ENCODE measurements around the gene METRNL.

Gene METRNL

DNA sequence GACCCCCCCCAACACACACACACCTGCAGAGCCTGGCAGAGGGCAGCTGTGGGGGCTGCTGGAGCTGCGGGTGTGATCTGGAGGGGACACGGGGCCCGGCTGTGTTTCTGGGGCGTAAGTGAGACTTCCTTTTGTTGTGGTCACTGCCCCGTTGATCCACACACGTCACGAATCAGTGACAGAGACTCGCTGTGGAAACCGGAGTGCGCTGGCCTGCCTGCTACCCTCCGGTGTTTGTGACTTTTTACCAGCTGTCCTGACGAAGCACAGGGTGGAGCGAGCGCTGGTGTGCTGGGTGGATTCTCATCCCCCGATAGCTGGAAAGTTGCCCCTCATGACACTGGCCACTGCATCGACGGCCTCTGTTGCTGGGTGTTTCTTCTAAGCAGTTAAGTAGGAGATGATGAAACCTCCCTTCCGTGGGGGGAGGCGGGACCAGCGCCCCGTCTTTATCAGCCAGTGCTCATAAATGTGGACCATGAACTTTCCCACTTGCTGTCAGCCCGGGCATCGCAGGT, 2.3 kb downstream of the METRNL start:
- DNase-seq: peak; percentile 49

DNA sequence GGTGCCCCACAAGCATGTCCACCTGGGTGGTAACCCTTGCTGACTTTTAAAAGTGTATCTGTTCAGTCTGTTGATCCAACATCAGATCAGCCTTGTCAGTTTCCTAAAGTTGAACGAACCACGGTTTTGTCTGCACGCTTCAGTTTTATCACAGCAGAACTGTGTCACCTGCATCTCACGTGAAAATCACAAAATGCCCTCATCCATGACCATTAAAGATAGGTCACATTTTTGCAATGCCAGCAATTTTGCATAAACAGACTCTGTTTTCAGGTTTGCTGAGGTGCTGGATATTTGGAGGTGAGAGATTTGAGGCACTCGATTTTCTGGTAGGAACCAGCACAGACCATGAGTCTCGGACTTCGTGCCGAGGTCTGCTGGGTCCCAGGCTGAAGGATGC, 3.0 kb downstream of the METRNL start:
- DNase-seq: no peak

DNA sequence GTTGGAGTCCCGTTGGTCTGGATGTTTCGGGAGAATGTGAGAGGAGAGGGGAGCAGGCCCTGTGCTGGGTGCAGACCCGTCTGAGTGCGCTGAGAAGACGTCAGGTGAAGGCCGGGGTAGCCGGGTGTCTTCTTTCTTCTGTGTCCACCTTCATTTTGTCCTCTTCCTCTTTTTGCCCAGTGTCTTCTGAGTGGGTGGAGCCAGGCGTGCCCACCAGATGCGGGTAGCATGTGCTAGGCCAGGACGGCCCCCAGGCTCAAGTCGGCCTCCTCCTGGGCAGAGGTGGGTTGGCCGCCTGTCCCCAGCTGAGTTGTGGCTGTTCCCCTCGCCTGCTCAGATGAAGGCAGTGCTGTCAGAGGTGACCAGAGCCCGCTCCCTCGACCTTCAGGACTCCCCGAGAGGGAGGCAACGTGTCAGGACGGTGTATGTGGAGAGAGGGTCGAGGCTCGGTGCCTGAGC, 3.5 kb downstream of the METRNL start:
- no peak for DNase-seq

DNA sequence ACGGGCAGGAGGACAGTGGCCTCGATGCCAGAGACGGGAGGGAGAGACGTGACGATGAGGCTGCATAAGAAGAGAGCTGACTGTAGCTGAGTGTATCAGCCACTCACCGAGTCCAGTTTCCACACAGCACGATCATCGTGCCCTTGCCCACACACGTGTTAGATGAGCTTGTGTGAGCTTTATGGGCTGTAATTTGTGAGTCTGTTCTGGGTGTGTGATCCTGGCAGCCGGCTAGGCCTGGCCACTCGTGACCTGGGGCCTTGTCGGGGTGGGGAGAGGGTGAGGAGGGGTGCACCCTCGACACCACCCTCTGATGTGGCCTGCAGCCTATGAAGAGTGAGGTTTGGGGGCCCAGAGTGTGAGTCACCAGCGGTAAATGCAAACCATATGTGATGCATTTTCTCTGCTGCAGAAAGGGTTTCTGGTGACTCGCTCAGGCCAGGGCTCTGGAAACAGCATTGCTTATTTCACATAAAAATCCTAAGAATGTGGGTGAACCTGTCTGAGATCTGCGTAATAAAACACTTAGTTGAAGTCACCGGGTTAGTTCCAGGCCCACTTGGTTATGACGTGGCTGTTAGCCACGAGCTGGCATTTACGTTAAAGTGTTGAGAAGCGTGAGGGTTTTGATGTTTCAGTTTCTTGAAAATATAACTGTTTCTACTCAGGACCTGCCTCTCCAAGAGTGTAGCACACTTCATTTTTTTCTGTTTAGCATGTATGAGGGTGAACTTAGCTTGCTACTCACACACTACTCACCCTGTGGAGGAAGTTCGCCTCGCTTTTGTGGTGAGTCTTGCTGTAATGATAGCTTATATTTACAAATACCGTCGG, 4.2 kb downstream of the METRNL start:
- DNase-seq: peak; percentile 63

DNA sequence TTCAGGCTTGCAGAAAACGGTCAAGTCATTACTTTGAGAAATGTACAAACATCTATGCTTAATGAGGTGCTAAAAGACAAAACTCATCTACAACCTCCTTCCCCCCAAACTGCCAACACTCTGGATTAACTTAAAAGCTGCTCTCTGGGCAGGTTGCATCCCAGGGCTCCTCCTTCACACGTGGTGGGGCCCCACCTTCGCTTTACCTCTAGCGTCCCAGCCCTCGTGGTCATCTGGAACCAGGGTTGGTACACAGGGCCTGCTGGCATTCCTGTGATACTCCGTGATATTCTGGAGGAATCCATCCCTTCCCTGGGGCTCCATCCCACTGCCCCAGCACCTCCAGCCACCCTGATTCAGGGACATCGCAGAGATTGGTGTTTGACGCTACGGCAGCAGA, 4.8 kb downstream of the METRNL start:
- DNase-seq: no peak

DNA sequence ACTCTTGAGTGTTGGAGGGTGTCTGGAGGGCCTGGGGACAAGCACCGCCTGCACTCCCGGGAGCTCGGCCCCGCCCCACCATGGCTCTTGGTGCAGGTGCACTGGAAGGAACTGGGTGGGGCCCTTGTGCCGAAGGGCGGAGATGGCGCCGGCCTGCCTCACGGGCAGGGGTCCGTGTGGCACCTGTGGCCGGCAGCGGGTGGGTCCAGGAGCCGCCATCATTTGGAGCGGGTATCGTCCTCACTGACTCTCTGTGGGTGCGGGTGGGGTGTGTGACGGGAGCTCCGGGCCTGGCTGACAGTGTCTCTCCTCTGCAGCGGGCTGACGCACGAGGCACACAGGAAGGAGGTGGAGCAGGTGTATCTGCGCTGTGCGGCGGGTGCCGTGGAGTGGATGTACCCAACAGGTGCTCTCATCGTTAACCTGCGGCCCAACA, 5.2 kb downstream of the METRNL start:
- no peak for DNase-seq

DNA sequence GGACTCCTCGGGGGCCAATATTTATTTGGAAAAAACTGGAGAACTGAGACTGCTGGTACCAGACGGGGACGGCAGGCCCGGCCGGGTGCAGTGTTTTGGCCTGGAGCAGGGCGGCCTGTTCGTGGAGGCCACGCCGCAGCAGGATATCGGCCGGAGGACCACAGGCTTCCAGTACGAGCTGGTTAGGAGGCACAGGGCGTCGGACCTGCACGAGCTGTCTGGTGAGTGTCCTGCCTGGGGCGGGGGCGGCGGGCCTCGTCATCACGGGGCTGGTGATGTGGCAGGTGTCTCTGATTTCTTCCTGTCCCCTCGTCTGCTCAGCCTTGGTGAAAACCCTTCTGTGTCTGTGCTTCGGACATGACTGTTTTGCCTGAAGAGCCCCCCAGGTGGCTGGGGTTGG, 5.7 kb downstream of the METRNL start:
- no peak for DNase-seq

DNA sequence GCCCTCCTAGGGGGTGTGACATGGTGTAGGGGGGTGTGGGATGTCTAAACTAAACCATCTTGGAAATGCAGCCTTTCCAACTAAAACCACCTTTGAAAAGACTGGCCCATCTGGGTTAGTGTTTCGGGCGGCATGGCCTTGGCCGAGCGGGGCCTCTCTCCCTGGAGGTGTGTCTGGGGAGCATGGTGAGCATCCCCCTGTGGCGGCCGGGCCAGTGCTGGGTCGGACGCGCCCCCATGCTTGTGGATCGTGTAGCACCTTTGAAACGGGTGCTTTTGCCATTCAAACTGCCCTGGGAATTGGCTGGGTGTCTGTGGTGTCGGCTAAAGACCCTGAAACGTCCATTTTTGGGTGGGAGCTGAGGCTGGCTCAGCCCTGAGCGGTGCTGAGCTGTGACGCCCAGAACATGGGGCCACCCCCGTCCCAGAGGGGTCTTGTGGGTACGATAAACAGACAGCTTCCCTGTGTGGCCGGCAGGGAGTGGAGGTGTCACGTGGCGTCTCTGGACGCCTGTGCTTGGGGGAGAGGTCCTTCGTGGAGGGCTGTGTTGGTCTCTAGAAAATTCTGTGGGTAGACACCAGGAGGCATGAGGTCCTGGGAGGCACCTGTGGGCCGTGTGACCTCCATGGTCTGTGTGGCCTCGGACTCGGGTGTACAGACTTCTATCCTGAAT, 6.3 kb downstream of the METRNL start:
- DNase-seq: no peak

DNA sequence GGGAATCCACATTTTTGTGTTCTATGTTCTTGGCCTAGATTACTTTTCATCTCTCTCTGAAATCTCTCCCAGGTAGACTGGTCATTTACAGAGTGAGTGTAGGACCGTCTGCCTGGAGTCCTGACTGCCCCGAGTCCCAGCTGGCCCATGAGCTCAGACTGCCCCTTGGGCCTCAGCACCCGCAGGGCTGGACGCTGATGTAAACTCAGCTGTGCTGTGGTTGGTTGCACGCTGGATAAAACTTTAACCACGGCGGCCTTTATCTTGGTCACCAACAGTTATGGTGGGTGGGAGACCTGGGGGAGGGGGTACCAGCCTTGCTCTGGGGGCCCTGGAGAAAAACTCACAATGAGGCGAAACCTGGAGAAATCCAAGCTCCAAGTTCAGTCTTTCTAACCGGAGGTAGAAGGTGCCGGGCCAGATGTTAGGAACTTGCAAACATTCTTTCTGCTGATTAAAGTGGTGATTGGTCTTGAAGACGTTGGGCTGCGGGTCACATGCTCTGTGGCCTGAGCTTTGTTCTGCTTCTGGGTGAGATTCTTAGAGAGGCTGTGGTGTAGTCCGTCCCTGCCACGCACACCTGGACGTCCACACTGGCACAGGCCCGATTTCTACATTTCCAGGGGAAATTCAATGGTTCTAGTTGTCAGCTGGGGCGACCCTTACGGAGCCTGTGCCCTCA, 6.9 kb downstream of the METRNL start:
- DNase-seq: no peak

DNA sequence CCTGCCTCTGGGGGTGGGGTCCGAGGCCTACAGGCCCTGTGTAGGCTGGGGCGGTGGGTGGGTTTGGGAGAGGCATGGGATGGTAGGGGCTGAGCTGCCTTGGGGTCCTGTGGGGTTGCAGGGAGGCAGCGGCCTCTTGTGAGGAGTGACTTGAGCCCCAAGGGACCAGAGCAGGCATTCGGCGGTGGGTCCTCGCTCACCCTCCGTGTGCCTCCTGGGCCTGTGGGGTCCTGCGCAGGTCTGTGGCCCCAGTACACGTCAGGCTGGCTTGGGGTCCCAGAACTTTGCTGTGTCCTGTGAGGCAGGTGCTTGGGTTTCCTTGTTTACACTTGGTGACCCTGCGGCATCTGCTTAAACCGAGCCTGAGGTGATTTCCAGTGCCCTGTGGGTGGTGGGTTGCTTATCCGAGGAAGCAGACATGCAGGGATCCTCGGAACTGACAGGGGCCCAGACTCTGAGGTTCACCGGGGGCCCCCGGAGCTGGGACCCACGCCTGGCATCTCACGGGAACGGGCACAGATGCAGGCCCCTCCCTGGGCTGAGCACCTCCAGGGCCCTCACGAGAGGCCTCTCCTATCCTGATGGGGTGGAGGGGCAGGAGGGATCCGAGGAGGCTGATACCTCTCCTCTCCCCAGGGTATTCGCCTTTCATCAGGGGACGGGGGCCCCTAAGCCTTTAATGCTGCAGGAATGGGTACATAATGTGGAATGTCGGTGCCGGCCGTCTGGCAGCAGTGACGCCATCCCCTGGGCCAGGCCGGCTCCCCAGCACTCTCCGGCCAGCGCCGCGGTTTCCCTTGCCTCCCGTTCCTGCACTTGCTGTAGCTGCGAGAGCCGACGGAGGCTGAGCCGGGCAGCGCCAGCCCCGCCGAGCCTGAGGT, 7.7 kb downstream of the METRNL start:
- DNase-seq: no peak

DNA sequence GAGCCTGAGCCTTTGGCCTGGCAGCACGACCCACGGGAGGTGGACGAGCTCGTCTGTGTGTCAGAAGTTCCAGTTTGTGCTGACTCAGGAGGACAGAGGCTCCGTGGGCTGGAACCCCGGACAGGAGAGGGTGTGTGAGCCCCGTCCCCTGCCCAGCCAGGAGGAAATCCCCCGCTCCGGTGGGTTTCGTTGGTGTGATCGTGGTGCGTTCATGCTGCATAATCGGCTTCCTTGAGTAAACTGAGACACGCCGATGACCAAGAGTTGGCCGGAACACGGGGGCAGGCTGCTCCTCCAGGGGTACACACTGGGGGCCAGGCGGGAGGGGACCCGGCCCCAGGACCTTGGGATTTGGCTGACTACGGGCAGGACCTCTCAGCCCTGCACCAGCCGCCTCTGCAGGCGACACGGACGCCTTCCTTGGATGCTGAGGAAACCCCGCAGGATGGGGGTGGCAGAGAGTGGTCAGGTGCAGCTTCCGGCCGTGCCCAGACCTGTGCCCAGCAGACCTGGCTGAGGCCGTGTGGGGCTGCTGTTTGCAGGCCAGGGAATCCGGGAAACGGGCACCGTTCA, 8.5 kb downstream of the METRNL start:
- no peak for DNase-seq

DNA sequence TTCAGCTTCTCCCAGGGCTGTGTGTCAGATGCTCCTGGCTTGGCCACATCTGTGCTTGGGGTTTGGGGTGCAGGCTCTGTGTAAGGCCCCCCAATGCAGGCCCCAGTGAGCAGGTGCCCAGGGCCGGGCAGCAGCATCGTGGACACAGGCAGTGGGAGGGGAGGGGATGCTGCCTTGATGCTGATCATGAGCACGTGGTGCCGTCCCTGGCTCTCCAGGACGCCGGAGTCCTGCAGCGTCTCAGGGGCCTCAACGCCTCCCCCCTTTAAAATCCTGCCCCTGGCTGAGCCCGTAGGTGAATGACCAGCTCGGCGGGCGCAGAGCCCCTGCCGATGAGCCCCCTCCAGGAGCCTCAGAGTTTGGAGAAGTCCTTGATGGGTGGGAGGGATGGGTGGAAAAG, 9.0 kb downstream of the METRNL start:
- DNase-seq: no peak

DNA sequence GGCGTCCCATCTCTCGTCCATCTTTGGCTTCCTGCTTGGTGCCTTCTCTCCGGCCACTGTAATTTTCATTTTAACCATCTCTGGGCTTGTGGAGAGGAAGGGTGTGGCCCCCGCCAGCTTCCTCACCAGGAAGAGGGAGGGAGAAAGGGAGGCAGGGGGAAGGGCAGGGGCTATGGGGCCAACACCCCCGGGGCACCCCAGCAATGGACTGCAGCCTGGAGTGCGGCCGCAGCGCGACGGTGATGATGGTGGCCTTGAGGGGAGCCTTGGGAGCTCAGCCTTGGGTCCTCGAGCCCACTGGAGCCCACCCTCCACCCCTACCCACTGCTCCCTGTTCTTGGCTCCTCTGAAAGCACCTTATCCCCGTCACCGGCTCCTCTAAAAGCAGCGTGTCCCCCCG, 9.5 kb downstream of the METRNL start:
- no peak for DNase-seq

DNA sequence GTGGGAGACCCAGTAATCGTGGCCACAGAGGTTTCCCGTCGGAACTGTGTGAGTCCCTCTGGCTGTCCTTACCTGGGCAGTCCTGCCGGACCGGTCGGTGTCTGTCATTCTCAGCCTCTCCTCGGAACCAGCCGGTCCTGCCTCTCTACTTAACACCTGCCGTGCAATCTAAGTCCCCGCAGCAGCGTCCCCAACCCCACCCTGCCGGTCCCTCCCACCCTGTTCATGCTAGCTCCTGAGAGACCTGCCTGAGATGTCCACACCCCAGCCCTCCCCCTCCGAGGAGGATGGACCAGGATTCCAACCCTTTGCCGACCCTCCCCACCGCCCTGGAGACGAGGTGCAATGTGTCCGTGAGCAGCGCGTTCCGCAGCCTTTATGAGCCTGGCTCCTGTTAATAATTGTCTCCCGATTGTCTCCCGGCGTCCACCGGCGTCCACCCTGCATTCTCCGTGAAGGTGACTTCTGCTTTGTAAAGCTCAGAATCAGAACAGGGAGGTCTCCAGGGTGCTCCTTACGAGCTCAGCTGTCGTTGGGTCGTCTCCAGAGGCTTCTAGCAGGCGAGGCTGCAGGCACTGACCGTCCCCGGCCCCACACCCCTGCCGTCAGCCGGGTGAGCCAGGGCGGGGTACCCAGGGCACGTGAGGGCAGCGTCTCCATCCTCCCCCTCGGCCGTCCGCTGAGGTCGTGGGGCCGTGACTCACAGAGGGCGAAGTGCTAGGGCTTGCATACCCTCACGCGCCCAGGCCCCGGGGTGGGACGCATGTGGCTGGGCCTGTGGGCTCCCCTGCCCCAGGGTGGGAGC, 10.1 kb downstream of the METRNL start:
- DNase-seq: no peak

DNA sequence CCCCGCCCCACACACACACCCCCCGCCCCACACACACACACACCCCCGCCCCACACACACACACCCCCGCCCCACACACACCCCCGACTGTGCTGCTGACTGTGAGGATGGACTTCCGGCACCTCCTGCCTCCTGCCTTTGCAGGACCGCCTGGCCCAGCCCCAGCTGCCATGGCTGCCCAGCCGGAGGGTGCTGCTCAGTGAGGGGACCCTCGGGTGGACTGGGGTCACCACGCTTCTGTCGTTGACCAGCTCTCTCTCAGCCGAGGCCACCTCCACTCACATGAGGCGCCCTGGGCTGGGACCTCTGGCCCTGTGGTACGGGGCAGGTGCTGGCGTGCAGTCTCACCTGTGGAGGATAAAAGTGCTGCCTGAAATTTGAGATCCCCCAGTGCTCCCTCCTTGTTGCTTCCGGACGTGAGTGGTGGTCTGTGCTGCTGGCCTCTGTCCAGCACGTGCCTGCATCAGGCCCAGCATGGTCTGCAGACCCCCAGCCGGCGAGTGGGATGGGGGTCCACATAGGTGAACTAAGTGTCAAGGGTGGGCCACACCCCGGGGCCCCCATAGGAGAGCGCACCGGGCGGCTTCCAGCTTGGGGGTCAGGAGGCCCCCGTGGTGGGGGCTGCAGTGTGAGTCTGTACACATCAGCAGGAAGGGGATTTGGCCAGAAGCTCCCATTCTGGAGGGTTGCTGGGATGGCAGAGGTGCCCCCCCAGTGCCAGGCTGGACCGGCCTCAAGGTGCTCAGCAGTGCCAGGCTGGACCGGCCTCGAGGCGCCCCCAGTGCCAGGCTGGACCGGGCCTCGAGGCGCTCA, 11.2 kb downstream of the METRNL start:
- no peak for DNase-seq

DNA sequence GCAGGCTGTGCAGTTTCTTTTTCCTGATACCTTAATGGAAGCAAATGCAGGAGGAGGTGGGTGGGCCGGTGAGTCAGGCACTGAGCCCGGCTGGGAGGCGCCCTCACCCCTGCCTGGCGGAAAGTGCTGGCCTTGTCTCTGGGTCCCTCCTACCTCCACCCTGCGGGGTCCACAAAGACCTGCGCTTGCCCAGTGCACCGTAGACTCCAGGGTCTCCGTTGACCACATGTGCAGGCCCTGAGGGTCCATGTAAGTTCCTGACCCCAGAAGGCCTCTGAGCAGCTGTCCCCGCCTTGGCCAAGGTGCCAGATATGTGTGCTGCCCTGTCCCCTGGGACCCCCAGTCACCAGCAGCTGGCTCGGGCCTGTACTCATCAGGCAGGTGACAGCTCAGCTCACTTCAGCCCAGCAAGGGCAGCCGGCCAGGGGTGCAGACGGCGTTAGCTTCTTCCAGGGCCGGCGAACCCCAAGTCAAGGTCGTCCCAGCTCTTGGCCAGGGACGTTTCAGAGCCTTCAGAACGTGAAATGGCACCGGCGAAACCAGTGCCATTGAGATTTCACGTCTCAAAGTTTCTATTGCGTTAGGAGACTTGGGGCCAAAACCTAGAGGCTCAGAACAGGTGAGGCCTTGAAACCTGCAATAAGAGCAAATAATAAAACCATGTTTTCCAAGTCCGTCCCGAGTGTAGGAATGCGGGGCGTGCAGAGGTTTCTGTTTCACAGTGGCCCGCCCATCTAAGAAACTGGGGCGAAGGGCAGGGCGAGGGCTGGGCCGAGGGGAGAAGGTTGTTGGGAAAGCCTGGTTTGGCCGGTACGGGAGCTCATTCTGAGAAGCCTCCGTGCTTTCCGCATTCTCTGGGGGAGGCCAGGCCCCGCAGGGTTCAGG, 12.1 kb downstream of the METRNL start:
- no peak for DNase-seq

DNA sequence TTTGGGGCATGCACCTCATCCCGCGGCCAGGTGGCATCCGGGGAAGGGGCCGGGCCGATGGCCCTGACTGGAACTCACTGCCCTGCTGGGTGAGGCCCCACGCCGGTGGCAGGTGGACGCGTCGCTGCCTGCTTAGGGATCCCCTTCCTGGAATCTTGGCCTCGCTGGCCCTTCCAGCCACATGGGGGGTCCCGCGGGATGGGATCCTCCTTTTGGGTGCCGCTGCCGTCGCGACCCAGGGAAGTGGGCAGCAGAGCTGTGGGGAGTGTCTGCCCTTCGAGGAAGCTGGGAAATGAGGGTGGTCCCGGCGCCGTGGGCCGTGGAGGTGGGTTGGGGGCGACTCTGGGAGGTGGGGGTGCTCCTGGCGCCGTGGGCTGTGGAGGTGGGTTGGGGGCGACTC, 12.8 kb downstream of the METRNL start:
- no peak for DNase-seq

DNA sequence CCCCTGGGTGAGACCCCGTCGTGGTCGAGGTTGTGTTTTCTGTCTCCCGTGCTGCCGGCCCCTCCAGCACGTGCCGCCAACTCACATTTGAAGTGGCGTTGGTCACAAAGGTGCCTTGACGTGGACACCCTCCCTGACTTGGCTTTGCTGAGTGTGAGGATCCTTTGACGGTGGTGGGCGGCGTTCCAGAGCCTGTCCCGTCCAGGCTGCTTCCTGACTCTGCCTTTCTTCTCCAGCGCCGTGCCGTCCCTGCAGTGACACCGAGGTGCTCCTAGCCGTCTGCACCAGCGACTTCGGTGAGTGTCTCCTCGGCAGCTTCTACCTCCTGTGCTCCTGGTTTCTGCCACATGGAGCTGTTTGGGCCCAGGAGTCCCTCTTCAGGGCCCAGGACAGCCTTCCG, 13.5 kb downstream of the METRNL start:
- no peak for DNase-seq

DNA sequence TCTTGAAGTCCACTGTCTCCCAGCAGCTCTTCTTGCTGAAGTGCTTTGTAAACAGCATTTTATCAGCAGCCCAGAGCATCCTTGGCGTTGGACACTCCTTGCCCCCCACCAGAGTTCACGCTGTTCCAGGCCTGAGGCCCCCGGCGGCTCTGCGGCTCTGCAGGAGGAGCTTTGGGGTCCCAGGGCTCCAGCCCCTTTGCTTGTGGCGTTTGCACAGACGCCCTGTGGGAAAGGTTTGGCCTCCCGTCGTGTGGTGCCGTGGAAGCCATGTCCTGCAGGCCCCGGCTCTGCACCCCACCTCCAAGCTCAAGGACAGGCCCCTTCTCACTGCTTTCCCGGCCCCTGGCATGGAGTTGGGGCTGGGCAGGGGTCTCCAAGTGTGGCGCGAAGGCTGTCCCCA, 14.1 kb downstream of the METRNL start:
- DNase-seq: no peak

All from CD4-positive, alpha-beta T cell treated with Interleukin-10 for 1 hour (primary cell).